Mucosa of descending colon (tissue), 3 donors: Measurements from ENCODE around the gene ITGAE. TPM values are rescaled to one million over a fixed set of nuclear protein-coding genes. Genes with fewer than 3 reads are reported as not detected.
"Not testable (repeated sequence)": the region's sequence is repeated elsewhere in the genome, so short reads cannot be mapped to it uniquely, and the experiment has no call there.

Source experiments
- ATAC-seq: fragments of 200-7000 bp; cut with Tn5 transposase; one replicate; pipeline ENCODE4 v1.9.1; 2020; ENCODE audit warnings: mild to moderate bottlenecking, moderate library complexity
- DNase-seq, 3 donors: peaks; one replicate each; pipeline ENCODE4 v3.0.0-alpha.2; 2020
- H3K36me3 ChIP-seq: fragments of 200-600 bp; one replicate; pipeline ENCODE4 v1.8.0; 2021; ENCODE audit warnings: low read depth, mild to moderate bottlenecking
- H3K4me1 ChIP-seq: fragments of 200-600 bp; one replicate; pipeline ENCODE4 v1.8.0; 2021; ENCODE audit warnings: low read depth, mild to moderate bottlenecking
- H3K4me3 ChIP-seq: fragments of 200-600 bp; one replicate; pipeline ENCODE4 v1.8.0; 2021; ENCODE audit warnings: mild to moderate bottlenecking
- H3K9me3 ChIP-seq: fragments of 200-600 bp; one replicate; pipeline ENCODE4 v1.8.0; 2021; ENCODE audit warnings: mild to moderate bottlenecking
- intact Hi-C, 2 donors: fragments of 100-400 bp; cut with DNase I in 1 of 2; cut with micrococcal nuclease in 1 of 2; formaldehyde crosslinking; loops; one replicate each; pipeline versions ENCODE4 v1.11.0 to v1.11.1; 2022; cut with DNase I, micrococcal nuclease
- total RNA-seq, 3 donors: library from RNA; stranded (reverse); fragmentation: NEBNext Ultra II Directional in 2 of 3; extraction: Animal tissue kit (Norgen Biotek cat#: 25700) in 2 of 3; gene quantifications; one replicate each; pipeline versions ENCODE4 v1.2.1 to v1.2.4, GENCODE V29; 2021 to 2023
- TF ChIP-seq, protein P1 (sequence below): fragments of 200-600 bp; IDR thresholded peaks from one replicate; pipeline ENCODE4 v1.8.0; 2022; ENCODE audit warnings: antibody characterized with exemption, mild to moderate bottlenecking
- donor health status: DM: no; HTN: no; CAD: no; lungs with moderate emphysema.
- donor health status: DM: no; HTN: no; CAD: no.
- donor health status: DM: no; HTN: yes; CAD: no.

Gene ITGAE
- total RNA-seq, 3 donors from 2014 or later, result 17.2 to 24.1 (median 17.6) TPM

DNA sequence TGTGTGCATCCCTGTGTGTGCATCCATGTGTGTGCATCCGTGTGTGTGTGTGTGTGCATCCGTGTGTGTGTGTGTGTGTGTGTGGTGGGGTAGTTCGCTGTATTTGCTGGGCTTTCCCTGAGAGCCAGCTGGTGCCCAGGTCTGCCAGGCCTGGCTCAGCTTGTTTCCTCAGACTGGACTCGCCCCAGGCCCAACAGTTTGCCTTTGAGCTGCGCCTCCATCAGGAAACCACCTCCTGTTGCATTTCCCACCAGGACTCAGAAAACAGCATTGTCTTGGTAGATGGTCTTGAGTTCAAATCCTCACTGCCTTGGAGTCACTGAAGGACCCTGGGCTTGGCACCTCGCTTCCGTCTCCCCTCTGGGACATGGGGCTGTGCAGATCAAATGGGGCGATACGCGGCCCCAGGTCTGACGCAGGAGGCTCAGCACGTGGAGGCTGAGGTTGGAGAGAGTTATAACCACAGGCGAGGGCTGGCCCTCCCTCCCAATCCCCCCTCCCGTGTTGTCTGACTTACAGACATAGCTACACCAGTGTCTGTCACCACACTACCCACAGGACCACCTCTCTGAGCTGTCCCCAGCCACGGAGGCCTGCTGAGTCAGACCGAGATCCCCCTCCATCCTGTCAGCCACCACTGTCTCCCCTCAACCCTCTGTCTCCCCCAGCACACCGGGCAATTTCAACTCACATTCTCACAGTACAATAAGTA lies 4.7 kb downstream of the ITGAE start:
- TF ChIP-seq, protein P1, sequence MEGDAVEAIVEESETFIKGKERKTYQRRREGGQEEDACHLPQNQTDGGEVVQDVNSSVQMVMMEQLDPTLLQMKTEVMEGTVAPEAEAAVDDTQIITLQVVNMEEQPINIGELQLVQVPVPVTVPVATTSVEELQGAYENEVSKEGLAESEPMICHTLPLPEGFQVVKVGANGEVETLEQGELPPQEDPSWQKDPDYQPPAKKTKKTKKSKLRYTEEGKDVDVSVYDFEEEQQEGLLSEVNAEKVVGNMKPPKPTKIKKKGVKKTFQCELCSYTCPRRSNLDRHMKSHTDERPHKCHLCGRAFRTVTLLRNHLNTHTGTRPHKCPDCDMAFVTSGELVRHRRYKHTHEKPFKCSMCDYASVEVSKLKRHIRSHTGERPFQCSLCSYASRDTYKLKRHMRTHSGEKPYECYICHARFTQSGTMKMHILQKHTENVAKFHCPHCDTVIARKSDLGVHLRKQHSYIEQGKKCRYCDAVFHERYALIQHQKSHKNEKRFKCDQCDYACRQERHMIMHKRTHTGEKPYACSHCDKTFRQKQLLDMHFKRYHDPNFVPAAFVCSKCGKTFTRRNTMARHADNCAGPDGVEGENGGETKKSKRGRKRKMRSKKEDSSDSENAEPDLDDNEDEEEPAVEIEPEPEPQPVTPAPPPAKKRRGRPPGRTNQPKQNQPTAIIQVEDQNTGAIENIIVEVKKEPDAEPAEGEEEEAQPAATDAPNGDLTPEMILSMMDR, result no peak
- Histone ChIP-seq H3K4me1 (no peaks in the 10 kb centered on the region), H3K4me3 (no peak overlapping the region), H3K9me3 (no peaks in the 10 kb centered on the region), H3K36me3 (no peaks in the 10 kb centered on the region)
- ATAC-seq (peak; percentile 70), DNase-seq (peak; percentile 55 to 80 (median 59))
- intact Hi-C loops, result no loop called here

DNA sequence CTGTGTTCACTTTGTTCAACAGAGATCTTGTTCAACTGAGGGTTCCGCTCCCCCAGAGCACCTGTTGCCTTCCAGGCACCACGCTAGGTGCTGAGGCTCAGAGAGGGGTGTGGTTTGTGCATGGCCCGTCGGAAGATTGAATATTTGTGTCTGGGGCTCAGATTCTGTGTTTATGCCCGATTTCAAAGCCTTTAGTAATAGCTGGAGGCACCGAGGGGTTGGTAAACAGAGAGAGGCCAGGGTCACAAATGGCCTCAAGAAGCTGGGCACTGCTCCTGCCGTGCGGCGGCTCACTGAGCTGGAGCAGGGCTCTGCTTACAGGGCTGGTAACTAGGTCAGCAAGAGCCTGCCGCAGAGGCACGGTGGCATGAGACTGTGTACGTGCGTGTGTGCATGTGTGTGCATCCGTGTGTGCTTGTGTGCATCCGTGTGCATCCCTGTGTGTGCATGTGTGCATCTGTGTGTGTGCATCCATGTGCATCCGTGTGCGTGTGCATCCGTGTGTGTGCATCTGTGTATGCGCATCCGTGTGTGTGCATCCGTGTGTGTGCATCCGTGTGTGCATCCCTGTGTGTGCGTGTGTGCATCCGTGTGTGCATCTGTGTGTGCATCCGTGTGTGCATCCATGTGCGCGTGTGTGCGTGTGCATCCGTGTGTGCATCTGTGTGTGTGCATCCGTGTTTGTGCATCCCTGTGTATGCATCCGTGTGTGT lies 5.4 kb downstream of the ITGAE start:
- H3K36me3 ChIP-seq, result no peaks in the 10 kb centered on the region
- H3K9me3 ChIP-seq, result no peaks in the 10 kb centered on the region
- no peak overlapping the region for H3K4me3 ChIP-seq
- DNase-seq, result no peak
- TF ChIP-seq, protein P1, result no peak
- peak; percentile 15 for ATAC-seq
- intact Hi-C loops, result no loop called here
- no peaks in the 10 kb centered on the region for H3K4me1 ChIP-seq

DNA sequence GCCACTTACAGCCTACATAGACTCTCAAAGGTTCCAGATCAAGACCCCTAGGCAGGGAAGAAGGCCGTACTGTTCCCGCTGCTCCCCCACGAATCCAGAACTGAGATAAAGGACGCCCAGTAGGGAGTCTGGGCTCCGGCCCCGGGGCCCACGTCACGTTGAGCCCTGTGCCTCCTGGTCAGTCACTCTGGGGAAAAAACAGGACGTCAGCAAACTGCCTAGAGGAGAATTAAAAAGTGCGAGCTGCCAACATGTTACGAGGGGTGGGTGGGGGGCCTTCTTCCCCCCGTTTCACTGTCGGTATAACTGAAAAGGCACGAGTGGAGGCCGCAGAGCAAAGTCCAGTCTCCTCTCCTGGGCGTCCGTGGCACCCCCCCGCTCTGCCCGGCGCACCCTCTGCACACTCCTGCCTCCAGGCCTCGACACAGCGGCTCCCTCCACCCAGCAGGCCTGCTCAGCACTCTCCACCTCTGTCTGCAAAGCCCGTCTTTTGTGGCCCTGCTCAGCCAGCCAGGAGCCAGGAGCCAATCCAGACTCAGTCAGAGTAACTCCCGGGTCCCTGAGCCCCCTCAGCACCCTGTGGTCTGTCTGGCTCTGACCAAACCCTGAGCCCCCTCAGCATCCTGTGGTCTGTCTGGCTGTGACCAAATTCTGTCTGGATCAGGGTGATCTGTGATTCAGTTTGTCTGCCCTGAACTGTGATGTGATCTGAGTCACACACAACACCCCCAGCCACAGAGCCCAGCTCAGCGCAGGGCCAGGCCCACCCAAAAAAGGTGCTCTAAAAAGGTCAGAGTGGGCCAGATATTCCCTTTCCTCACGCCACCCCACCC lies 6.2 kb downstream of the ITGAE start:
- intact Hi-C loops, result no loop called here
- H3K9me3 ChIP-seq, result no peaks in the 10 kb centered on the region
- ATAC-seq (peak; percentile 45), DNase-seq (no peak)
- H3K4me1 ChIP-seq, result no peaks in the 10 kb centered on the region
- no peaks in the 10 kb centered on the region for H3K36me3 ChIP-seq
- TF ChIP-seq, protein P1, result no peak
- no peak overlapping the region for H3K4me3 ChIP-seq

DNA sequence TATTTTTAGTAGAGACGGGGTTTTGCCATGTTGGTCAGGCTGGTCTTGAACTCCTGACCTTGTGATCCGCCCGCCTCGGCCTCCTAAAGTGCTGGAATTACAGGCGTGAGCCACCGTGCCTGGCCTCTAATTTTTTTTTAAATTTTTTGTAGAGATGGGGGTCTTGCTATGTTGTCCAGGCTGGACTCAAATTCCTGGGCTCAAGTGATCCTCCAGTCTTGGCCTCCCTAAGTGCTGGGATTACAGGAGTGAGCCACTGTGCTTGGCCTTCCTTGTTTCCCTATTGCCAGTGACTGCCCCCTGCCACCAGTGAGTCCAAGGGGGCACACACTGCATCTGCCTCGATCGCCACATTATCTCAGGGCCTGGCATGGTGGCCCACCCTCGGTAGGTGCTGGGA lies 6.8 kb downstream of the ITGAE start:
- H3K4me3 ChIP-seq, ATAC-seq, H3K36me3 ChIP-seq, DNase-seq, H3K9me3 ChIP-seq, H3K4me1 ChIP-seq, intact Hi-C loops: not testable (repeated sequence)

DNA sequence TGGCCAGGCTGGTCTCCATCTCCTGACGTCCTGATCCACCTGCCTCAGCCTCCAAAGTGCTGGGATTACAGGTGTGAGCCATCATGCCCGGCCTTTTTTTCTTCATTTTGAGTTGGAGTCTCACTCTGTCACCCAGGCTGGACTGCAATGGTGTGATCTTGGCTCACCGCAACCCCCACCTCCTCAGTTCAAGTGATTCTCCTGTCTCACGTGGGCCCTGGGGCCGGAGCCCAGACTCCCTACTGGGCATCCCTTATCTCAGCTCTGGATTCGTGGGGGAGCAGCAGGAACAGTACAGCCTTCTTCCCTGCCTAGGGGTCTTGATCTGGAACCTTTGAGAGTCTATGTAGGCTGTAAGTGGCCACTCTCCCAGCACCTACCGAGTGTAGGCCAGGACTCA lies 7.7 kb downstream of the ITGAE start:
- intact Hi-C loops, DNase-seq, H3K36me3 ChIP-seq: not testable (repeated sequence)

DNA sequence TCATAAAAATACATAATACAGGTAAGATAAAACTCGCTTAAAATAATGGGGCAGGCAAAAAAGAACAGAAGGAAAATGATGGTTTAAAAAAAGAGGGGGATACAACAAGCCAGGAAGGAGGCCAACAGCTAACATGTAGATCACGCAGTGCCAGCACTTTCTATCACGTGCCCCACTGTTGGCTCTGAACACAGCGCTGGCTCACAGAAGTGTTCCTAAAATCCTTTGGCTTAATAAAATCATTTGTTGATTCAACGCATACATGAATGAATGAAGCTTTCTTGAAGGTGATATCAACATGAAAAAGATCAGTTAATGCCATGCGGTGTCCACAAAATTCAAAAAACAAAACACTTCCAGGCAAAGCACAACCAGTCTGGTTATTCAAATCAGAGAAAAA lies 8.5 kb downstream of the ITGAE start:
- DNase-seq (no peak), ATAC-seq (no peak)
- intact Hi-C loops, result no loop called here
- Histone ChIP-seq H3K36me3 (no peaks in the 10 kb centered on the region), H3K4me1 (no peaks in the 10 kb centered on the region), H3K4me3 (no peak overlapping the region), H3K9me3 (no peaks in the 10 kb centered on the region)
- TF ChIP-seq, protein P1, result no peak

More for the DNA sequence above, 7.7 kb downstream of the ITGAE start:
- not testable (repeated sequence) for H3K4me1 ChIP-seq, H3K9me3 ChIP-seq, H3K4me3 ChIP-seq, ATAC-seq
